Vagina (tissue), 2 donors: ENCODE results near the gene SSR2. TPM values are rescaled to one million over a fixed set of nuclear protein-coding genes. Genes with fewer than 3 reads are reported as not detected.

Source experiments
- DNase-seq, 2 donors: peaks; one replicate each; pipeline ENCODE4 v3.0.0-alpha.2; 2017; ENCODE audit errors: extremely low spot score in 2 of 2
- H3K27ac ChIP-seq: fragments of 200-600 bp; sonication (generic); one replicate; pipeline ENCODE4 v1.5.1; 2019
- H3K27me3 ChIP-seq: fragments of 200-600 bp; sonication (generic); one replicate; pipeline ENCODE4 v1.5.1; 2019
- H3K36me3 ChIP-seq, 2 donors: fragments of 200-600 bp; sonication (generic); one replicate each; pipeline ENCODE4 v1.5.1; 2017 to 2019
- H3K4me1 ChIP-seq: fragments of 200-600 bp; sonication (generic); one replicate; pipeline ENCODE4 v1.5.1; 2019
- H3K4me3 ChIP-seq, 2 donors: fragments of 200-600 bp; sonication (generic); 1 replicate in 1 of 2; 2 replicates in 1 of 2; pipeline ENCODE4 v1.5.1; 2016 to 2019
- H3K9me3 ChIP-seq: fragments of 200-600 bp; sonication (generic); one replicate; pipeline ENCODE4 v1.5.1; 2019
- POLR2A ChIP-seq, 2 donors: fragments of 450-650 bp; IDR thresholded peaks; one replicate each; pipeline ENCODE4 v1.6.1; 2017; ENCODE audit warnings: antibody characterized with exemption in 2 of 2, mild to moderate bottlenecking in 2 of 2, moderate library complexity in 2 of 2
- POLR2AphosphoS5 ChIP-seq, 2 donors: sonication (generic); formaldehyde crosslinking; IDR thresholded peaks; one replicate each; pipeline ENCODE4 v1.9.0; 2017; ENCODE audit warnings: antibody characterized with exemption in 2 of 2, mild to moderate bottlenecking in 2 of 2, low read depth in 1 of 2; ENCODE audit not compliant: insufficient read depth in 1 of 2
- intact Hi-C: fragments of 100-400 bp; cut with DNase I; formaldehyde crosslinking; loops from one replicate; pipeline ENCODE4 v1.15.1; 2023
- total RNA-seq: library from RNA; depleted of rRNA; stranded (reverse); fragments of >200 nt; gene quantifications from one replicate; pipeline ENCODE4 v1.2.3, GENCODE V29; 2016
- TF ChIP-seq, protein P1 (sequence below), 3 experiments: fragments of 450-650 bp in 2 of 3; fragments of 200-600 bp in 1 of 3; sonication (generic) in 1 of 3; IDR thresholded peaks; one replicate each; pipeline ENCODE4 v1.5.1; 2017 to 2019; ENCODE audit warnings: antibody characterized with exemption in 3 of 3, mild to moderate bottlenecking in 2 of 3, moderate library complexity in 2 of 3

SSR2 gene
- total RNA-seq, 1 donor from 2014 or later: 187 TPM

DNA sequence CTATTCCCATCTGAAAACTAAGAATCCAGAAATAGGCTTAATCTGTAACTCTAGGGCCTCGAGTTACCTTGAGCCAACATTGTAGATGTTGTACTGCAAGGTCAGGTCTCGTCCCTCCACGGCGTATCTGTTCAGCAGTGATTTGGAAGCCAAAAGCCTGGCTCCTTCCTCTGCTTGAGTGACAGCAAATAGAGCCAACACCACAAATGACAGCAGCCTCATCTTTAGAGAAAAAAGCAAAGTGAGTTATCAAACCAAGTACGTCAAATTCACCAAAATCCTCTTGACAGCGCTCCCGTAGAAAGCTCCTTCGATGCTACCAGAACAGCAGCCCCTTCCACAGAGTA, 832 bp downstream of the SSR2 start:
- H3K27me3 ChIP-seq: no peaks in the 10 kb centered on the region
- TF ChIP-seq POLR2A (IDR thresholded peaks at IDR 0.05) (no peak), POLR2AphosphoS5 (IDR thresholded peaks at IDR 0.05; ENCODE audit: insufficient read depth in 1 of 2, low read depth in 1 of 2) (no peak)
- TF ChIP-seq, protein P1, sequence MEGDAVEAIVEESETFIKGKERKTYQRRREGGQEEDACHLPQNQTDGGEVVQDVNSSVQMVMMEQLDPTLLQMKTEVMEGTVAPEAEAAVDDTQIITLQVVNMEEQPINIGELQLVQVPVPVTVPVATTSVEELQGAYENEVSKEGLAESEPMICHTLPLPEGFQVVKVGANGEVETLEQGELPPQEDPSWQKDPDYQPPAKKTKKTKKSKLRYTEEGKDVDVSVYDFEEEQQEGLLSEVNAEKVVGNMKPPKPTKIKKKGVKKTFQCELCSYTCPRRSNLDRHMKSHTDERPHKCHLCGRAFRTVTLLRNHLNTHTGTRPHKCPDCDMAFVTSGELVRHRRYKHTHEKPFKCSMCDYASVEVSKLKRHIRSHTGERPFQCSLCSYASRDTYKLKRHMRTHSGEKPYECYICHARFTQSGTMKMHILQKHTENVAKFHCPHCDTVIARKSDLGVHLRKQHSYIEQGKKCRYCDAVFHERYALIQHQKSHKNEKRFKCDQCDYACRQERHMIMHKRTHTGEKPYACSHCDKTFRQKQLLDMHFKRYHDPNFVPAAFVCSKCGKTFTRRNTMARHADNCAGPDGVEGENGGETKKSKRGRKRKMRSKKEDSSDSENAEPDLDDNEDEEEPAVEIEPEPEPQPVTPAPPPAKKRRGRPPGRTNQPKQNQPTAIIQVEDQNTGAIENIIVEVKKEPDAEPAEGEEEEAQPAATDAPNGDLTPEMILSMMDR (IDR thresholded peaks at IDR 0.05): no peak
- no peak for DNase-seq
- H3K4me3 ChIP-seq: peak overlapping the region; percentile 92 to 96
- H3K9me3 ChIP-seq: no peaks in the 10 kb centered on the region
- peaks cover 0 to 39% of the 10 kb centered on the region in 2 donors for H3K36me3 ChIP-seq
- intact Hi-C loops: no loop called here
- H3K4me1 ChIP-seq: peaks cover 19% of the 10 kb centered on the region
- peak overlapping the region; percentile 87 for H3K27ac ChIP-seq

DNA sequence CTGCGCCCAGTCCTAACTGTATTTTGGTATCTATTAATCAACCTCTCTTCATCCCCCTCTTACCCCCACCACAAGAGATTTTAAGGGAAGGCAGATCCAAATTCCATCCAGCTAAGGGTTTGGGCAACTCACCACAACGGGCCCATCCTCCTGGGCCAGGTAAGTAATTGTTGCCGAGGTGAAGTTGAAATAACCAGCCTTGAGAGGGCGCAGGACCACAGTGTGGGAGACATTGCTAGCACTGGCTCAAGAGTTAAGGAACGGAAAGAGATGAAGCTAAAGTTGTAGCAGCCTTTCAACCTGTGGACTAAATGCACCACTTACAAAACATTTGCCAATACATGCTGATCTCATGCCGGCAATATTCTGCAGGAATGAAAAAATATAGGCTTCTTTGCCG, 5.9 kb downstream of the SSR2 start:
- TF ChIP-seq POLR2AphosphoS5 (IDR thresholded peaks at IDR 0.05; ENCODE audit: insufficient read depth in 1 of 2, low read depth in 1 of 2) (no peak), POLR2A (IDR thresholded peaks at IDR 0.05) (no peak)
- TF ChIP-seq, protein P1 (IDR thresholded peaks at IDR 0.05): no peak
- Histone ChIP-seq H3K4me3 (no peak overlapping the region), H3K27ac (no peak overlapping the region), H3K9me3 (no peaks in the 10 kb centered on the region), H3K36me3 (peaks cover 0 to 90% of the 10 kb centered on the region in 2 donors), H3K4me1 (peaks cover 10% of the 10 kb centered on the region), H3K27me3 (no peaks in the 10 kb centered on the region)
- intact Hi-C loops: no loop called here
- no peak for DNase-seq

- no peak for DNase-seq
- H3K4me1 ChIP-seq: no peaks in the 10 kb centered on the region
- H3K27ac ChIP-seq: no peak overlapping the region
- no peaks in the 10 kb centered on the region for H3K27me3 ChIP-seq
- H3K36me3 ChIP-seq: peaks cover 0 to 83% of the 10 kb centered on the region in 2 donors
- TF ChIP-seq POLR2AphosphoS5 (IDR thresholded peaks at IDR 0.05; ENCODE audit: insufficient read depth in 1 of 2, low read depth in 1 of 2) (no peak), POLR2A (IDR thresholded peaks at IDR 0.05) (no peak)
- TF ChIP-seq, protein P1 (IDR thresholded peaks at IDR 0.05): no peak
- intact Hi-C loops: no loop called here
- H3K9me3 ChIP-seq: no peaks in the 10 kb centered on the region
- H3K4me3 ChIP-seq: no peak overlapping the region
Observed at GRCh38 chr1:156012051-156012817, 8.5 kb downstream of the SSR2 start.

- Histone ChIP-seq H3K36me3 (peaks cover 0 to 58% of the 10 kb centered on the region in 2 donors), H3K27me3 (no peaks in the 10 kb centered on the region), H3K27ac (no peak overlapping the region), H3K4me1 (no peaks in the 10 kb centered on the region), H3K9me3 (no peaks in the 10 kb centered on the region), H3K4me3 (no peak overlapping the region)
- DNase-seq: no peak
- no peak for TF ChIP-seq POLR2AphosphoS5 (IDR thresholded peaks at IDR 0.05; ENCODE audit: insufficient read depth in 1 of 2, low read depth in 1 of 2)
- TF ChIP-seq, protein P1 (IDR thresholded peaks at IDR 0.05): no peak
- TF ChIP-seq POLR2A (IDR thresholded peaks at IDR 0.05): no peak
- intact Hi-C loops: no loop called here
Observed at GRCh38 chr1:156009404-156009803, 11.3 kb downstream of the SSR2 start.

DNA sequence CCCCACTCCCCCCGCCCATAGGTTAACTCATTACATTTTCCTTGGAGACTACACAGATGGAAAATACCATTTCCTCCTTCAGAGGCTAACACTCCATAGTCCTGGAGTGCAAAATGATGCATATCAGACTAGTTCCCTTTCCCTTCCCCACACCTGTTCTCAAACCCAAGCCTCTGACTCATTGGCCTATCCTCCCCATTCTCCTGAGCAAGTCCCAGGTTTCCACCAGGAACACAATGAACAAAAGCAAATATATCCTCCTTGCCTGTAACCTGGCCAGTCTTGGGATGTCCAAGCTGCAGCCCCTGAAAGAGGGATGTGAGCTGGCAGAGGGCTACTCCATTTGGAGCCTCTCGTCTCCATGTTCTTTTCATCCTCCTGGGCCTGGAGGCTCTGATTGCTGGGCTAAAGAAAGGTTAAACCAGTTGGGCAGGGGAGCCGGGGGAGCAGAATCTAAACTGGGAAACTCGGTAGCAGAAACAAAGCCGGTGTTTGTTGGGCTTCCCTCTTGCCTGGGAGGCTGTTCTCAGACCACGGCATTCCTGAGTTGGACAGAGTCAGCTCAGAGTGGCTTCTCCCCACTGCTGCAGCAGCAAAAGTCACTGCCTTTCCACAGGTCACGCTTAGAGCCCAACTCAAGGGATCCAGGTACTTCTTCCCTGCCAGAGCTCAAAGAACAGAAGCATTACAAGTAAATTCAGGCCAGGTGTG, 13.9 kb downstream of the SSR2 start:
- Histone ChIP-seq H3K4me3 (no peak overlapping the region), H3K27ac (no peak overlapping the region), H3K4me1 (no peaks in the 10 kb centered on the region), H3K9me3 (no peaks in the 10 kb centered on the region), H3K27me3 (no peaks in the 10 kb centered on the region), H3K36me3 (peaks cover 0 to 32% of the 10 kb centered on the region in 2 donors)
- DNase-seq: no peak
- TF ChIP-seq, protein P1 (IDR thresholded peaks at IDR 0.05): no peak
- no peak for TF ChIP-seq POLR2AphosphoS5 (IDR thresholded peaks at IDR 0.05; ENCODE audit: insufficient read depth in 1 of 2, low read depth in 1 of 2)
- TF ChIP-seq POLR2A (IDR thresholded peaks at IDR 0.05): no peak
- intact Hi-C loops: no loop called here
